ENCODE measurements around the gene GRIP1.

- no peak for TF ChIP-seq CTCF (IDR thresholded peaks at IDR 0.05)
- no peak for TF ChIP-seq ZFX (IDR thresholded peaks at IDR 0.05; ENCODE audit: borderline replicate concordance)
Measured at GRCh38 chr12:66418908-66419307, 260.0 kb downstream of the GRIP1 start.

Measured in 22Rv1 (cell line).